KMS-11 (cell line): ENCODE data around the gene ELN.

Experiments
- H2AFZ ChIP-seq: fragments of 200-600 bp; sonication (generic); 2 replicates; pipeline ENCODE4 v1.6.1; 2016; ENCODE audit warnings: antibody characterized with exemption, mixed run types, low read depth
- H3K27ac ChIP-seq: fragments of 200-600 bp; sonication (generic); 2 replicates; pipeline ENCODE4 v1.6.1; 2016; ENCODE audit warnings: mild to moderate bottlenecking, mixed run types
- H3K27me3 ChIP-seq: fragments of 200-600 bp; sonication (generic); 2 replicates; pipeline ENCODE4 v1.6.1; 2017; ENCODE audit warnings: mild to moderate bottlenecking, low read depth, mixed run types, moderate library complexity; ENCODE audit not compliant: insufficient read depth
- H3K36me3 ChIP-seq: fragments of 200-600 bp; sonication (generic); 2 replicates; pipeline ENCODE4 v1.6.1; 2017; ENCODE audit warnings: mild to moderate bottlenecking, mixed run types; ENCODE audit not compliant: insufficient read depth
- H3K4me1 ChIP-seq: fragments of 200-600 bp; sonication (generic); 2 replicates; pipeline ENCODE4 v1.6.1; 2016; ENCODE audit warnings: mild to moderate bottlenecking, low read depth, mixed run types; ENCODE audit not compliant: poor library complexity, severe bottlenecking
- H3K4me2 ChIP-seq: fragments of 200-600 bp; sonication (generic); 2 replicates; pipeline ENCODE4 v1.7.0; 2016; ENCODE audit warnings: mild to moderate bottlenecking, mixed run types
- H3K4me3 ChIP-seq: fragments of 200-600 bp; sonication (generic); IDR thresholded peaks from 2 replicates; pipeline ENCODE4 v1.6.1; 2017; ENCODE audit warnings: low read depth, low read length, mixed read lengths; ENCODE audit not compliant: insufficient read depth
- H3K79me2 ChIP-seq: fragments of 200-600 bp; sonication (generic); 2 replicates; pipeline ENCODE4 v1.6.1; 2016; ENCODE audit warnings: low read depth, mixed run types; ENCODE audit not compliant: insufficient read depth
- H3K9ac ChIP-seq: fragments of 200-600 bp; sonication (generic); 2 replicates; pipeline ENCODE4 v1.6.1; 2016; ENCODE audit warnings: mild to moderate bottlenecking, mixed run types
- H4K20me1 ChIP-seq: fragments of 200-600 bp; sonication (generic); 2 replicates; pipeline ENCODE4 v1.6.1; 2016; ENCODE audit warnings: mild to moderate bottlenecking, mixed run types; ENCODE audit not compliant: insufficient read depth
- CTCF ChIP-seq: fragments of 200-600 bp; sonication (generic); conservative IDR thresholded peaks from 2 replicates; pipeline ENCODE4 v1.6.1; 2017; ENCODE audit warnings: low read depth, mild to moderate bottlenecking, antibody characterized with exemption, low read length, moderate library complexity, mixed read lengths

Gene ELN

DNA sequence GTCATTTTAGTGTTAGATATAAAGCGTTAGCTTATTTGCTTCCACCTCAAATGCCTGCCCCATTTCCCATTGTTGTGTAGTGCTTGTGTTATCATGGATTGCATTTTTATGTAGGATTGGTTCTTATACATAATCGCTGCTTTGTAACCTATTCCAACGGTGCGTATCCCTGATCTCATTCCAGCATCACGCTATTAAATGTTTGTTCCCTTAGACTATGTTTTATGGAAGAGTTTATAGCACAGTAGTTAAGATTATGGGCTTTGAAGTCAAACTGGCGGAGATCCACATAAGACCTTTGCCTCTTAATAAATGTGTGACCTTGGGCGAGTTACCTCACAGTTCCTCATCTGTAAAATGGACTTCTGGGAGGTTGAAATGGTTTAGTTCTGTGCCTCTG is 34.0 kb upstream of the ELN start:
- H3K79me2 ChIP-seq: no peaks in the 10 kb centered on the region
- H3K27me3 ChIP-seq: peaks cover 12% of the 10 kb centered on the region; the same call in 1 of the 2 replicates
- H4K20me1 ChIP-seq: no peaks in the 10 kb centered on the region
- no peak for TF ChIP-seq CTCF
- no peak overlapping the region for H3K9ac ChIP-seq
- H3K4me2 ChIP-seq: no peak overlapping the region
- H3K36me3 ChIP-seq: no peaks in the 10 kb centered on the region
- no peak overlapping the region for H2AFZ ChIP-seq
- no peak overlapping the region for H3K27ac ChIP-seq
- no peaks in the 10 kb centered on the region for H3K4me1 ChIP-seq
- H3K4me3 ChIP-seq: no peak overlapping the region

- no peak overlapping the region for H2AFZ ChIP-seq
- H3K36me3 ChIP-seq: no peaks in the 10 kb centered on the region
- no peak overlapping the region for H3K9ac ChIP-seq
- H3K79me2 ChIP-seq: no peaks in the 10 kb centered on the region
- H3K27ac ChIP-seq: no peak overlapping the region
- no peak overlapping the region for H3K4me3 ChIP-seq
- H3K4me1 ChIP-seq: no peaks in the 10 kb centered on the region
- H3K4me2 ChIP-seq: no peak overlapping the region
- no peak for TF ChIP-seq CTCF
- peaks cover 12% of the 10 kb centered on the region; the same call in 1 of the 2 replicates for H3K27me3 ChIP-seq
- H4K20me1 ChIP-seq: no peaks in the 10 kb centered on the region
Observed at GRCh38 chr7:73994761-73995160, 33.2 kb upstream of the ELN start.

DNA sequence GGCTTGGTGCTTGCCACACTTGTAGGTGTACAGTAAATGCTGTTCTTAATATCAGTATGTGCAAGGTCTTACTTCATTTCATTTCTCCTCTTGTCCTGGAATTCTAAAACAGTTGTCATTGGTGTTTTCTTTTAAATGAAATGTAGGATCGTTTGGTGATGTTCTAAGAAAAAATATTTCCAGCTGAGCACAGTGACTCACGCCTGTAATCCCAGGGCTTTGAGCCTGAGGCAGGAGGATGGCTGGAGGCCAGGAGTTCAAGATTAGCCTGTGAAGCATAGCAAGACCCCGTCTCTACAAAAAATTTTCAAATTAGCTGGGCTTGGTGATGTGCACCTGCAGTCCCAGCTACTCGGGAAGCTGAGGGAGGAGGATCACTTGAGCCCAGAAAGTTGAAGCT is 32.6 kb upstream of the ELN start:
- H3K27me3 ChIP-seq: peaks cover 12% of the 10 kb centered on the region; the same call in 1 of the 2 replicates
- H2AFZ ChIP-seq: no peak overlapping the region
- H4K20me1 ChIP-seq: no peaks in the 10 kb centered on the region
- no peak for TF ChIP-seq CTCF
- H3K4me1 ChIP-seq: no peaks in the 10 kb centered on the region
- H3K4me2 ChIP-seq: no peak overlapping the region
- H3K4me3 ChIP-seq: no peak overlapping the region
- H3K79me2 ChIP-seq: no peaks in the 10 kb centered on the region
- no peak overlapping the region for H3K27ac ChIP-seq
- H3K36me3 ChIP-seq: no peaks in the 10 kb centered on the region
- H3K9ac ChIP-seq: no peak overlapping the region

DNA sequence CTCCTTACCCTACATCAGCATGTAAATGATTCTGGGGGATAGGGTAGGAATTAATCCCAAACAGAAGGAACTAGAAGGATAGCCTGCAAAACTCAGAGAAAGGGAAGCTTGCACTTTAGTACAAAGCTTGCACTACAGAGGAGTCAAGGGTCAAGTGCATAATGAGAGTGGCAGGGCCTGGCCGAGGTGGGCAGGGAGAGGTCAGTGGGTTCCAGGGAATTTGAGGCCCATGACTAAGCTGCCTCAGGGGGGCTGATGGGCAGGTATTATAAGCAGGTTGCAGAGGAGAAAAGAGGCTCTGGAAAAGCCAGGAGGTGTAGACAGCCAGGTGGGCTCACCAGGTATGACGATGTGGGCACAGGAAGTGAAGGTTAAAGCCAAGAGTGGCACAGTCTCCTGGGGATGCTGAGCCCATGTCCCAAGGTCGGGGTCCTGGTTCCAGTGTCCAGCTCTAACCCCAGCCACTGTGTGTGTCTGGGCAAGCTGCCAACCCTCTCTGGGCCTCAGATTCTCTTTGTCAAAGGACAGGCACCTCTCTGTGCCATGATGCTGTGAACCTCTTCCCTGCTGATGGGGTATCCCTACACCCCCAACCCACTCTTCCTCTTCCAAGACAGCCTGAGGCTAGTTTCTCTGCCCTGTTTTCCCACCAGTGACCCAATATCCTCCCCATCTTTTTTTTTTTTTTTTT is 32.0 kb upstream of the ELN start:
- Histone ChIP-seq H3K4me1 (no peaks in the 10 kb centered on the region), H3K4me3 (no peak overlapping the region), H4K20me1 (no peaks in the 10 kb centered on the region), H3K27ac (no peak overlapping the region), H2AFZ (no peak overlapping the region), H3K36me3 (no peaks in the 10 kb centered on the region), H3K27me3 (peaks cover 12% of the 10 kb centered on the region; the same call in 1 of the 2 replicates), H3K79me2 (no peaks in the 10 kb centered on the region), H3K9ac (no peak overlapping the region), H3K4me2 (no peak overlapping the region)
- TF ChIP-seq CTCF: no peak
